GM12872 (cell line): ENCODE data around the gene FHIT.

Experiments used
- CTCF ChIP-seq: IDR thresholded peaks from 3 replicates; pipeline ENCODE4 v1.5.1; 2011; ENCODE audit warnings: low read depth, mild to moderate bottlenecking, low read length, moderate library complexity; ENCODE audit not compliant: insufficient read depth

FHIT gene

GRCh38 chr3:59759298-59760031, 1491.8 kb downstream of the FHIT start:
- TF ChIP-seq CTCF: no peak

DNA sequence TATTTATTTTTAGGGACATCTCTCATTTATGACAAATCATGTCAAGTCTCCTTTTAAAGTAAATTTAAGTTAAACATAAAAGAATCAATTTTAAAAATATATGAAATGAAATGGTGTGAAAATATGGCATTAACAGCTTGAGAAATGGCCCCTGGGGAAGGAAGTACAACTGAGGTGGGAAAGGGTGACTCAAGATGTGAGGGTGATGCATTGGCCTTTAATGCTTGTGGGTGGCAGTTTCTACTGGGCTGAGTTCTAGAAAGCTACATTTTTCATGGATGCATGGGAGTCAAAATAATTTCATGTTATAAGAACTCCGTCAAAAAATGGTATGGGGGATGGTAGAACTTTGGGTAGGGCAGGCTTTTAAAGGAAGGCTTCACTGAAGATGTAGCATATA, 1492.6 kb downstream of the FHIT start:
- no peak for TF ChIP-seq CTCF

- TF ChIP-seq CTCF: no peak
Measured at GRCh38 chr3:59756934-59757333, 1494.3 kb downstream of the FHIT start.

DNA sequence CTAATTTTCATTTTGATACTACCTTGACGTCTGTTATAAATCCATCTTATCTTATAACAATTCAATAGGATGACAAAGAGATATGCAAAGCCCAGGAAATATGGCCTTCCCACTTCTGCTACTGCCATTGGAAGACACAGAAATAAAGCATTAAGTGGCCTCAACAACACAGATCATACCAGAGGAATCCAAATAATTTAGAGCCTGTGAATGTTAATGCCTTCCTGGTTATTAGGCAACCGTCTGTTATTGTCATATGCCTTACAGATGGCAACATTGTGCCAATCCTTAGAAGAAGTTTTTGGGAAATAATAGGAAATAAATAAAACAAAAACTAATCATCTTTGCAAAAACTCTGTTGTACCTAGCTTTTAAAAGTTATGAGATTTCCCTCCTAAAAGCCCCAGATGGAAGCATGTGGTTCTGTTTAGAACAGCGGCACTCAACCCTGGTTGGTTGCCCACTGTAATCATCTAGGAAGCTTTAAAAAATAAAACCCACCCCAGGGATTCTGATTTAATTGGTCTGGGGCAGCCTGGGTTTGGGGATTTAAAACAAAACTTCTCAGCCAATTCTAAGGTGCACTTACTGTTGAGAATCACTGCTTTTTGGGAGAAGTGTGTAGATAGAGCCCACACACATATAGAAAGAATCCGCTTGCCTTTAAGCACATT, 1496.7 kb downstream of the FHIT start:
- TF ChIP-seq CTCF: no peak

GRCh38 chr3:59753808-59754450, 1497.3 kb downstream of the FHIT start:
- no peak for TF ChIP-seq CTCF

- TF ChIP-seq CTCF: no peak
Measured at GRCh38 chr3:59752925-59753324, 1498.3 kb downstream of the FHIT start.

GRCh38 chr3:59751606-59752005, 1499.6 kb downstream of the FHIT start:
- TF ChIP-seq CTCF: no peak
